ENCODE measurements around the gene TIMP3. TPM values are rescaled to one million over a fixed set of nuclear protein-coding genes. Genes with fewer than 3 reads are reported as not detected.
A peak's percentile ranks its signal among the peaks of the same experiment; 100 is the strongest.
"Not testable (repeated sequence)": the region's sequence is repeated elsewhere in the genome, so short reads cannot be mapped to it uniquely, and the experiment has no call there.

Gene TIMP3
- polyA plus RNA-seq (ENCODE audit: insufficient read length in 4 of 4) = 100 to 1,000 TPM; 157 to 172 (median 162) TPM

- peak; percentile 61 to 74 (median 67) for DNase-seq (ENCODE audit: low read depth in 4 of 4, low spot score in 3 of 4)
Observed at GRCh38 chr22:32801537-32802236, at the start of gene TIMP3. Gene TIMP3 (plus strand): TSS chr22:32801705. CDS start chr22:32802002, 297 bp downstream.

- no peak for DNase-seq (ENCODE audit: low read depth in 4 of 4, low spot score in 3 of 4)
Observed at GRCh38 chr22:32752326-32752725, 49.2 kb upstream of the TIMP3 start.

GRCh38 chr22:32752816-32753520, 48.5 kb upstream of the TIMP3 start:
- DNase-seq (ENCODE audit: low read depth in 4 of 4, low spot score in 3 of 4) = no peak

GRCh38 chr22:32753591-32753990, 47.9 kb upstream of the TIMP3 start:
- no peak for DNase-seq (ENCODE audit: low read depth in 4 of 4, low spot score in 3 of 4)

- DNase-seq (ENCODE audit: low read depth in 4 of 4, low spot score in 3 of 4) = no peak
Observed at GRCh38 chr22:32754413-32755041, 47.0 kb upstream of the TIMP3 start.

- DNase-seq (ENCODE audit: low read depth in 4 of 4, low spot score in 3 of 4) = not testable (repeated sequence)
Observed at GRCh38 chr22:32757086-32757762, 44.3 kb upstream of the TIMP3 start.

GRCh38 chr22:32758866-32759385, 42.6 kb upstream of the TIMP3 start:
- no peak for DNase-seq (ENCODE audit: low read depth in 4 of 4, low spot score in 3 of 4)

- no peak for DNase-seq (ENCODE audit: low read depth in 4 of 4, low spot score in 3 of 4)
Observed at GRCh38 chr22:32760396-32760795, 41.1 kb upstream of the TIMP3 start.

- no peak for DNase-seq (ENCODE audit: low read depth in 4 of 4, low spot score in 3 of 4)
Observed at GRCh38 chr22:32760815-32761214, 40.7 kb upstream of the TIMP3 start.

GRCh38 chr22:32761251-32761903, 40.1 kb upstream of the TIMP3 start:
- no peak for DNase-seq (ENCODE audit: low read depth in 4 of 4, low spot score in 3 of 4)

GRCh38 chr22:32764330-32765131, 37.0 kb upstream of the TIMP3 start:
- DNase-seq (ENCODE audit: low read depth in 4 of 4, low spot score in 3 of 4) = peak in 3 of 4 donors; percentile 29 to 50 (median 35)

GRCh38 chr22:32765132-32765618, 36.3 kb upstream of the TIMP3 start:
- no peak for DNase-seq (ENCODE audit: low read depth in 4 of 4, low spot score in 3 of 4)

GRCh38 chr22:32771756-32772155, 29.7 kb upstream of the TIMP3 start:
- no peak for DNase-seq (ENCODE audit: low read depth in 4 of 4, low spot score in 3 of 4)

GRCh38 chr22:32775957-32776356, 25.5 kb upstream of the TIMP3 start:
- DNase-seq (ENCODE audit: low read depth in 4 of 4, low spot score in 3 of 4) = no peak

GRCh38 chr22:32776397-32776796, 25.1 kb upstream of the TIMP3 start:
- DNase-seq (ENCODE audit: low read depth in 4 of 4, low spot score in 3 of 4) = no peak

GRCh38 chr22:32776802-32777201, 24.7 kb upstream of the TIMP3 start:
- DNase-seq (ENCODE audit: low read depth in 4 of 4, low spot score in 3 of 4) = no peak

- DNase-seq (ENCODE audit: low read depth in 4 of 4, low spot score in 3 of 4) = no peak
Observed at GRCh38 chr22:32777987-32778386, 23.5 kb upstream of the TIMP3 start.

GRCh38 chr22:32780726-32781310, 20.7 kb upstream of the TIMP3 start:
- DNase-seq (ENCODE audit: low read depth in 4 of 4, low spot score in 3 of 4) = no peak

GRCh38 chr22:32781695-32782094, 19.8 kb upstream of the TIMP3 start:
- no peak for DNase-seq (ENCODE audit: low read depth in 4 of 4, low spot score in 3 of 4)
